D341Med (cell line): ENCODE measurements around the gene ENO2.

Source experiments
- DNase-seq: peaks from one replicate; pipeline ENCODE4 v3.0.0; 2012; ENCODE audit warnings: low spot score

ENO2 gene

DNA sequence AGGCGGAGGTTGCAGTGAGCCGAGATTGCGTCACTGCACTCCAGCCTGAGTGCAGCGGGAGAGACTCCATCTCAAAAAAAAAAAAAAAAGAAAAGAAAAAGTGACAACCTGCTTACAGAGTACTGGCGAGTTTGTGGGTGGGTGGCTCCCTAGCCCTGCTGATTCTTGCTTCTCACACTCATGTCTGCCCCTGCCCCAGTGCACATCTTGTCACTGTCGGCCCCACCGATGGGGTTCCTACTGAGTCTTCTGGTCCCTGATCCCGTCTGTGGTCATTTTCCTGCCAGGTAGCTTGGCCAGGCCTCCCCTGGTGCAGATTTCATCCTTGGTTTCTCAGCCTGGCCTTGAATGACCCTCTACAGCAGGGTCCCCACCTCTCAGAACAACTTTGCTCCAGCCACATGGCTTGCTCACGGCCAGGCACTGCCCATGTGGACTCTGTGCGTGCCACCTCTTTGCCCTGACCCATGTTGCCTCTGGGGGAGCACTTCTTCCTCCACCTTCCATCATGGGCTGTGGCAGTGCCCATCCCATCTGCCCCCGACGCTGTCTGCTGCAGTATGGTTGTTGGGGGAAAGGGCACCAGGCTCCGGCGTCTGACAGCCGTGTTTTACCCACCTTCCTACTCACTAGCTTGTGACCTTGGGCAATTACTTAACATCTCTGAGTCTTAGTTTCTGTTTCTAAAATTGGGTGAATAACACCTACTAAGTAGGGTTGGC lies 34.7 kb downstream of the ENO2 start:
- peak; percentile 57 for DNase-seq

DNA sequence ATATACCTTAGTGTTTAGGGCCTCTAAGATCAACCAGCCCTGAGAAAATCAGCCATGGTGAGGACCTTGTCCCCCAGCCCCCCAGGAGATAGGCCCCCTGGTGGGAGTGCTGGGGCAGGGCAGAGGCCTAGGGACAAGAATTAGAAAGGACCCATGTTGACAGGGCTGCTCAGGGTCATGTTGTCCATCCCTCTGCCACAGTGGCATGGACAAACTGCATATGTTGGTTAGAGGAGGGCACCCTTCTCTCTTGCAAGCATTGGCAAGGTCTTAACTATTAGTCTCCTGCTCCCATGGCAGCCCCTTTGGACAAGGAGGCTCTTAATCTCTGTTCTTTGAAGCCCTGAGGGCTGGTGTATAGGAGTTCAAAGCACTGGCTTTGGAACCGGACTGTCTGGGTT lies 36.0 kb downstream of the ENO2 start:
- no peak for DNase-seq

DNA sequence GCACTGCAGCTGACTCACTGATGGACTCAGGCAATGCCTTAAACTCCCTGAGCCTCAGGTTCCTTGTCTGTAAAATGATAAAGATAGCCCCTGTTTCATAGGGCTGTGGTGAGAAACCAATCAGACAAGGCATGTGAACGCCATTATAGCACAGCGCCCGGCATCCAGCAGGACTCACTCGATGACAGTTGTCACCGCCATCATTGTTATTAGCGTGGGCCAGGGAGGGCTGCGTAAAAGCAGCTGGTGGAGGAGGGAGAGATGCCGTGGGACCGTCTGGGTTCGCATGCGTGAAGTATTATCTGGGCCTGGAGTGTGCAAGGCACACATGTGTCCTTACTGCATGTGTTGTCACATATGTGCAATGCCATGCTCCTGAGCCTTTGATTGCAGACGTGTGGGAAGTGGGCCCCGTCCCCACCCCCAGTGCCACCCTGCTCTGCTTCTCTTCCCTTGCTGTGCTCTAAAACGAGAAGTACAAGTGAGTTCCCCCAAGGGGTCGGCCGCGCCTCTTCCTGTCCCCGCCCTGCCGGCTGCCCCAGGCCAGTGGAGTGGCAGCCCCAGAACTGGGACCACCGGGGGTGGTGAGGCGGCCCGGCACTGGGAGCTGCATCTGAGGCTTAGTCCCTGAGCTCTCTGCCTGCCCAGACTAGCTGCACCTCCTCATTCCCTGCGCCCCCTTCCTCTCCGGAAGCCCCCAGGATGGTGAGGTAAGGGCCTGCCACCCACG lies 36.6 kb downstream of the ENO2 start, which contains the start of gene PTPN6:
PTPN6 (plus strand) TSS at position 546 of the 730 bp plus-strand sequence; CDS start at position 703, 157 bp downstream.
- DNase-seq = no peak

DNA sequence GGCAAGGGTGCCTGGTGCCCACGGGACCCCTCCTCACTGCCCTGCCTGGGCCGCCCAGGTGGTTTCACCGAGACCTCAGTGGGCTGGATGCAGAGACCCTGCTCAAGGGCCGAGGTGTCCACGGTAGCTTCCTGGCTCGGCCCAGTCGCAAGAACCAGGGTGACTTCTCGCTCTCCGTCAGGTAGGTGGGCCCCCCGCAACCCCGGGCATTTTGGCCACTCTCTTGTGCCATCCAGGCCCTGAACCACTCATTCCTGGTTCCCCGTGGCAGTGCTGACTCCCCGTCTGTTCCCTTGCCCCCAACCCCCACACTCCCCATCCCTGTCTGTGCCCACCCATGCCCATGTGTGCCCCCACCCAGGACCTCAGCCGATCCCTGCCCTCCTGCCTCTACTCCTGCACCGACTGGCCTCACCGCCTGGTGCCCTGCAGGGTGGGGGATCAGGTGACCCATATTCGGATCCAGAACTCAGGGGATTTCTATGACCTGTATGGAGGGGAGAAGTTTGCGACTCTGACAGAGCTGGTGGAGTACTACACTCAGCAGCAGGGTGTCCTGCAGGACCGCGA lies 37.3 kb downstream of the ENO2 start:
- no peak for DNase-seq

DNA sequence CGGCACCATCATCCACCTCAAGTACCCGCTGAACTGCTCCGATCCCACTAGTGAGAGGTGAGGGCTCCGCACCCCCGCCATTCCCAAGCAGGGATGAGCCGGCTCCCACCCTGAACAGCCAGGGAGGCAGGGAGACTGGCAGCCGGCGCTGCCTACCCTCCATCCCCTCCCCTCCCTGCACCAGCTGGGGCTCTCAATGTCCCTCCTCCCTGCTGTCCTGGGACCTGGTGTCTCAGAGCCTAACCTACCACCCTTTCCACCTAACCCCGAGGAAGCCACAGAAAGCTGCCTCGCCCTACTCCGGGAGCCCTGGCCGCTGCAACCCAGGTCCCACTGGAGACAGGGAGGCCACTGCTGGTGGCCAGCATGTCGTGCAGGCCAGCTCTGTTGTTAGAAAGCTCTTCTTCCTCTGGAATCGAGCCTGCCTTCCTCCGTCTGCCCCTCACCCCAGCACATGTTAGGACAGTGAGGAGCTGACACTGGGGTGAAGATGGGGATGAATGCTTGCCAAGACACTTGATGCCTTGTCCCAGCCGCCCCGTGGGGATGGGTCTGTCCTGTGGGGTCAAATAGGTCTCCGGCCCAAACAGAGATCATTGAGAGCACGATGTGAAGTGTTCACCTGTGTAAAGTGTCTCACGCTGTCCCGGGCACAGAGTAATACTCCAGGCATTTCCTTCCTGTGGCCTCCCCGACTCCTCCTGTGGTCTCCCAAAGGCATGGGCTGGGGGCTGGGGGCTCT lies 37.9 kb downstream of the ENO2 start:
- DNase-seq = no peak

DNA sequence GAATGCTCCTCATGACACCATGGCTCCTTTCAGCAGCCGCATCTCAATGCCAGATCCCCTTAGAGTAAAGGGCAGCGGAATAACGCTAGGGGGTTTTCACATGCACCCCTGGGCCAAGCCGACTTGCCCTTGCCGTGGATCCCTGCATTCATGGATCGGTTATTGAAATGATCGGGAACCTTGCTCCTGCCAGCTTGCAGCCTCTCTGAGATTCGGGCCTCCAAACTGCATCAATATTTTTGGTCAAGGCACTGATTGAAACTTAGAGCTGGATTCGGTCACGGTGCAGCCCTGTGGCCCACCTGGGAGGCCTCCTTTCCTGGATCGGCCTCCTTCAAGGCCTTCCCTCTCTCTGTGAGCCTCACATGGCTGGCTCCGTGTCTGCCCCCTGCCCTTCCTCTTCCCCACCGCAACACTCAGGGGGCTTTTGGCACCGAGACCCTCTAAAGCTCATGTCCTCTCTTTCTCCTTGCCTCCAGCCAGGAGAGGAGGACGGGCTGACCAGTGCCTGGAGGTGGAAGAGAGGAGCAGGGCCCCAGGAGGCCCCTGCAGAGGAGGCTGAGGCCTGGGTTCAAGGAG lies 38.6 kb downstream of the ENO2 start:
- no peak for DNase-seq

DNA sequence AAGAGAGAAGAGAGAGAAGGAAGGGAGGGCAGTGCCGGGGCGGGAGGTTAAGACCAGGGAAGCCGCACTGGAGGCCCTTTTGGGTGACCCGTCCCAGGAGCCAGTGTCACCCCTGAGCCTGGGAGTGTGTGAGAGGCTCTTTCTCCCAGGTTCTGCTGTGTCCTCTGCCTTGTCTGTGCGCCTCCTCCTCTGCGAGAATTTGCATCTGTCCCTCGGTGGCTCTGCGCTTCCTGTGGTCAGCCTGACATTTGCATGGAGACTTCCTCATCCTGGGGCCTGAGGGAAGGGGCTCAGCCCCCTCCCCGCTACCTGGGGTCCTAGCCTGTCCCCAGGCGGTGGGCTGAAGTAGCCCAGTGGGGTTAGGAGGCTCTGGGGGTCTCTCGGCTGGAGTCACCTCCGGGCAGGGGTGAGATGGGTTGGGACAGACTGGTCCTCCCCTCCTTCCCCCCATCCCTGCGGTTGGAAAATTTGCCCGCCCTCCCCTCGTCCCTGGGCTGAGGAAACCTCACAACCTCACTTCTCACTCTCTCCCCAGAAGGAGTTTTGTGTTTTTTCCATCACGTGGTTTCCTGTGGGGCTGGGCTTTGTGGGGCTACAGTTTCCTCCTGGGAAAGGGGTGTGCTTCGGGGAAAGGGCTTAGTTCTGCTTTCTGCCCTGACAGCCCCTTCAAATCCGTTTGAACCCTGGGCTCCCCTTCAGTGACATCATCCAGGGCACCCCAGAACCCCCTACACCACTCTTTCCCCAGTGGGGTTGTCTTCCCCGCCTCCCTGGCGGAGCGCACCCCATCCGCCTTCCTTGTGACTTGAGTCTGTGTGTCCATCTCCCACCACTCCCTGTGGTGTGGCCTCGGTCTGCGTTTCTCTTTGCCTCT lies 39.3 kb downstream of the ENO2 start:
- no peak for DNase-seq

DNA sequence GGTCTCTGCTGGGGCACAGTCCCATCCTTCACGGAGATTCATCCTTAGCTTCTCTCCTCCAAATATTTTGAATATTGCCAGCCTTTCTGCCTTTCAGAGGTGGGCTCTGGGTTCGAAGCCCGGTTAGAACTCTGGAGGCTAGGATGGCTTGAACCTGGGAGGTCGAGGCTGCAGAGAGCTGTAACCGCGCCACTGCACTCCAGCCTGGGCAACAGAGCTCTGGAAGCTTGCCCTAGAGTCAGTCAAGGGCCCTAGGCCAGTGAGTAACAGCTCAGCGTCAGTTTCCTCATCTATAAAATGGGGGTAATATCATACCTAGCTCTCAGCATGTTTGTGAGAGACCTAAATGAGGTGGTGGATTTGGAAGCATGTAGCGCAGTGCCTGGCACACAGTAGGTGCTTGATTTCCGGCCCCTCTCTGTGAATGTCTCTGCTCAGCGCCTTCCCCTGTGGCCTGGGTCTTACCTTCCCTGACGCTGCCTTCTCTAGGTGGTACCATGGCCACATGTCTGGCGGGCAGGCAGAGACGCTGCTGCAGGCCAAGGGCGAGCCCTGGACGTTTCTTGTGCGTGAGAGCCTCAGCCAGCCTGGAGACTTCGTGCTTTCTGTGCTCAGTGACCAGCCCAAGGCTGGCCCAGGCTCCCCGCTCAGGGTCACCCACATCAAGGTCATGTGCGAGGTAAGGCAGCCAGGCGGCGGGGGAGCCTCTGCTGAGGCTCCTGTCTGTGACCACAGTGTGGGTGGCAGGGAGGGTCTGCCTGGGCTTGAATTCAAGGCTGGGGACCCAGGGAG lies 40.1 kb downstream of the ENO2 start:
- no peak for DNase-seq

DNA sequence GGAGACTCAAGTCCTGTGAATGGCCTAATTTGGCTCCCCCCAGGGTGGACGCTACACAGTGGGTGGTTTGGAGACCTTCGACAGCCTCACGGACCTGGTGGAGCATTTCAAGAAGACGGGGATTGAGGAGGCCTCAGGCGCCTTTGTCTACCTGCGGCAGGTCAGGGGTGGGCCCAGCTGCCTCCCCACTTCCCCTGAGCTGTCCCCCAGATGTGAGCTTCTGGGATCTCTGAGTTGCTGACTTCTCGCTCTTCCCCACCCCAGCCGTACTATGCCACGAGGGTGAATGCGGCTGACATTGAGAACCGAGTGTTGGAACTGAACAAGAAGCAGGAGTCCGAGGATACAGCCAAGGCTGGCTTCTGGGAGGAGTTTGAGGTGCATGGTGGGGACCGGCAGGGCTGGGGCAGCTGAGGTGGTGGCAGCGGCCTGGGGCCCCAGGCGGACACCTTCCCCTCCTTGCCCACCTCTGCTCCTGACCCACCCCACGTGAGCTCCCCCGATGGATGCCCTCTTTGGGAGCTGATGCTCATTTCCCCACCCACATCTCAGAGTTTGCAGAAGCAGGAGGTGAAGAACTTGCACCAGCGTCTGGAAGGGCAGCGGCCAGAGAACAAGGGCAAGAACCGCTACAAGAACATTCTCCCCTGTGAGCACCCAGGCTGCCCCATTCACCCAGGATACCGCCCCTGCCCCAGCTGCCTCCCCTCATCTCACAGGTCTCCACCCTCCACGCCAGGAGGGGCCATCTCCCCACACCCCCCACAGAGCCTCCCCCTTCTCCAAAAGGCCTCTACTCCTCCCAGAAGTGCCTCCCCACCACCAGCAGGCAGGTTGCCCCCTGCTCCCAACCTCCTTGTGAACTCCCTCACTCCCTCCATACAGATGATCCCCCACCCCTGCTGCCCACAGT lies 41.0 kb downstream of the ENO2 start:
- DNase-seq = no peak

DNA sequence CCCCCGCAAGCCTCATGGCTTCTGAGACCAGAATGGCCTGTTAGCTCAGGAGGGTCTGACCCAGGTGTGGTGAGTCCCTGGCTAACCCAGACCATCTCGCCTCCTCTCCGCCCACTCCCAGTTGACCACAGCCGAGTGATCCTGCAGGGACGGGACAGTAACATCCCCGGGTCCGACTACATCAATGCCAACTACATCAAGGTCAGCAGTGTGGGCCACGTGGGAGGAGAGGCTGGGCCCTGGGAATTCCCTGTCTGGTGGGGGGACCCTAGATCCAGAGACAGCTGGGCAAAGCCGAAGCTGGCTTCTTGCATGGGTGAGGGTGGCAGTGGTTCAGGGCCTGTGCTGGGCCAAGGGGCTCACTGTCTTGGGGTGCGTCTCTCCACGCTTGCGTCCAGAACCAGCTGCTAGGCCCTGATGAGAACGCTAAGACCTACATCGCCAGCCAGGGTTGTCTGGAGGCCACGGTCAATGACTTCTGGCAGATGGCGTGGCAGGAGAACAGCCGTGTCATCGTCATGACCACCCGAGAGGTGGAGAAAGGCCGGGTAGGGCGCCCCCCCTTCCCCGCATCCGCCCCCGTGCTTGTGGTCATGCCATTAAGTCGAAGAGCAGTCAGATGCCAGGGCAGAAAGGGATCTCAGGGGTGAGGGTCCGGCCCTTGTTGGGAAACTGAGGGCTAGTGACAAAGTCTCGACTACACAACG lies 41.8 kb downstream of the ENO2 start:
- DNase-seq = no peak

DNA sequence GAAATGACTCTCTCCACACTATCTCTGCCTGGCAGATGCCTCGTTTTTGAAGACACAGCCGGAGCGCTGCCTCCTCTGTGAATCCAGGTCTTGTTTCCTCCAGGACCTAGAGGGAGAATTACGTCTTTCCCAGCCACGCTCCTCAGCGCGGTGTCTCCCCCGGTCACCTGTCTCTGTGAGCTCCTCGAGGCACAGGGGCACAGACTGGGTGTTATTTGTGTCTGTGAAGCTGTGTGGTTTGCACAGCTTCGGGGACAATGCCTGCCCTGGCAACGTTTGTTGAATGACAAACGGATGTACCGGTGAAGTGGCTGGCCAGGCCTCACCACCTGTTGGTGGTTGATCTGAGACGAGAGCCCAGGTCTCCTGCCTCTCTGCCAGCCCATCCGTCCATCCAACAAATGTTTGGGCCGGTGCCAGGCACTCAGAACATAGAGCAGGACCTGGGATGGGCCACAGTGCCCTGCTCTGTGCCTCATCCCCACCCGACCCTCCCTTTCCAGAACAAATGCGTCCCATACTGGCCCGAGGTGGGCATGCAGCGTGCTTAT lies 42.8 kb downstream of the ENO2 start:
- no peak for DNase-seq

DNA sequence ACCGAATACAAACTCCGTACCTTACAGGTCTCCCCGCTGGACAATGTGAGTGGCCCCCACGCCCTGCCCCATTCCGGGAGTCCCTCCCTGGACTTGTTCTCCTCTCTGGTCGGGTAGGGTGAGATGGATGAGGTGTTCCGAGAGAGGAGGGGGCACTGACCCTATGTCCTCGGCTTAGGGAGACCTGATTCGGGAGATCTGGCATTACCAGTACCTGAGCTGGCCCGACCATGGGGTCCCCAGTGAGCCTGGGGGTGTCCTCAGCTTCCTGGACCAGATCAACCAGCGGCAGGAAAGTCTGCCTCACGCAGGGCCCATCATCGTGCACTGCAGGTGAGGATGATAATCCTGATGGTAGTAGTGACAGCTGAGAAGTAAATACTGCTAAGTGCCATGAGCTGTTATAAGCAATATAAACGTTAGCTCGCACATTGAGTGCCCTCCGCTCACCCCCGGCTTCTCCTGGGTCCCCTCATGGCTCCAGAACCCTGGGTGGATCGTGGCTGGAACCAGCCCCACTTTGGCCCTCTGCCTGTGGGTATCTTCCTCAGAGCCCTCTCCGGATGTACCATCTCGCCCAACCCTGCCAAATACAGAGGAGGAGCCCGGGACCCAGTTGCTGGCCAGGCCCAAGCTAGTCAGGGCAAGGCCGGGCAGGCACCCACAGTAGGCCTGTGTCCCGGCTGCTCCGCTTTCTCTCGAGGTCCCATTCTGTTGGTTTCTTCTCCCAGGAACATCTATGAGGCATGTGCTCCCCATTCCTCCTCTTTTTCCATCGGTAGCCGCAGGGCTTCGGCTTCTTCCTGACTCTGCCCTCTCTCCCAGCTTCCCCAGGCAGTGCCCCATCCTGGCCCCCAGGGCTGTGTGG lies 43.6 kb downstream of the ENO2 start:
- DNase-seq = no peak

DNA sequence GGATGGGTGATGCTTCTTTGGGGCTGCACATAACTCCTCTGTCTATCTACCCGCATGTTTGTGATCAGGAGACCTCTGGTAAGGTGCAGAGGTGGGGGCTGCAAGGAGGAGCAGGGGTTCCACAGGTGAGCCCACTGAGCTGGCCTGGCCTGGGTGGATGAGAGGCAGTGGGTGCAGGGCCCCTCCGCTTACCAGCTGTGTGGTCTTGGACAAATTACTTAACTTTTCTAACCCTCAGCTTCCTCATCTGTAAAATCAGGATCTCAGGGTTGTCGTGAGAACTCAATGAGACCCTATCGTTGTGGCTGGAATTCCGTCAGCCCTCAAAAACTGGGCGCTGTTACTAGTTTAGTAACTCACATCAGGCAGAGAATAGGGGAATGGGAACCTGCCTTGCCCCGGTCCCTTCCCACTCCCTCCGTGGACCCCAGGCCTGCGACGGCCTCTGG lies 44.3 kb downstream of the ENO2 start:
- DNase-seq = no peak

DNA sequence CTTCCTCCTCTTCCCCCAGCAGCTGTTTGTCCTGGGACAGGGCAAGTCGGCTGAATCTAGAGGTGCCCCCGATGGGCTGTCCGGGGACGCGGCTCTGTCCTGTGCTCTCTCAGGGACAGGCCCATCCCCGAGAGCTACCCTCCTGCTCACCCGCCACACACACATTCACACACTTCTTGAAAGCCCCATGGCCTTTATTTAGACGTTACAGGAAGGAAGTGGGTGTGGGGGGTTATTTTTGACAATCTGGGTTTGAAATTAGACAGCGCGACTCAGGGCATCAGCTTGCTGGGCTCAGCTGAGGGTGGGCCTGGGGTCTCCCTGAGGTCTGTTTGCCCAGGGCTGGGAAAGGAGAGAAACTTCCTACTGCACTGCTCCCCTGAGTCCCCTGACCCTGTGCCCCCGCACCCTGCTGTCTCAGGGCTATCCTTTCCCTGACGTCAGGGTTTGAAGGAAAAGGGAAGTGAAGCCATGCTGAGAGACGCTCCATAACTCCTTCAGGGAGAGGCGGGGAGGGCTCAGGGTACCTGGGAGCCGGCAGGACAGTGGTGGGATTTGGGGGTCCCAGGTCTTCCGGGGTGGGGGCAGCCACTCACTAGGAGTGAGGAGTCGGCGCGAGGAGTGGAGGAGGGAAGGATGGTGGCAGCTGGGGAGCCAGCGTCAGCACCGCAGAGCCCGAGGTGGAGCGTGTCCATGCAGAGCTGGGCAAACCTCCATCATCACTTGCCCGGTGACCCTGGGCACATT lies 44.9 kb downstream of the ENO2 start:
- no peak for DNase-seq

DNA sequence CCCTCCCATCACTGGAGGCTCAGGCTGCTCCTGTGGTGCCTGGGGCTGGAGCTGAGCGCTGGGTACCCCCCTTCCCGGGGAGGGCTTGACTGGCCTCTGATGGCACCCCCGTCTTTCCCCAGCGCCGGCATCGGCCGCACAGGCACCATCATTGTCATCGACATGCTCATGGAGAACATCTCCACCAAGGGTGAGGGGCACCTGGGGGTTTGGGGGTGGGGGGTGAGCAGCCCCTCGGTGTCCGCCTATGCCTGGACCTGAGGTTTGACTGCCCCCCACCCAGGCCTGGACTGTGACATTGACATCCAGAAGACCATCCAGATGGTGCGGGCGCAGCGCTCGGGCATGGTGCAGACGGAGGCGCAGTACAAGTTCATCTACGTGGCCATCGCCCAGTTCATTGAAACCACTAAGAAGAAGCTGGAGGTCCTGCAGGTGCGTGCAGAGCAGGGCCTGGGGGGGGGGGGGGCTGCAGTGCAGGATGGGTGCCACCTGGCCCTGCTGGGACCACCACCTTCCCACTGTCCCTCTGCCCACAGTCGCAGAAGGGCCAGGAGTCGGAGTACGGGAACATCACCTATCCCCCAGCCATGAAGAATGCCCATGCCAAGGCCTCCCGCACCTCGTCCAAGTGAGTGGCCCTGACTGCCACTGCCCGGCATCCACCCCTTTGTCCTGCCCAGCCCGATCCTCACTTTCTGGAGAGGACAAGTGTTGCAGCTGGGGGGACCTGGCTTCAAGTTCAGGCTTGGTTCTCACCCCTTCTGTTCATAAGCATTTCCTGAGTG lies 45.6 kb downstream of the ENO2 start:
- no peak for DNase-seq
